Measurements from ENCODE around the gene USP6.
"Not testable (repeated sequence)": the region's sequence is repeated elsewhere in the genome, so short reads cannot be mapped to it uniquely, and the experiment has no call there.

Gene USP6

DNA sequence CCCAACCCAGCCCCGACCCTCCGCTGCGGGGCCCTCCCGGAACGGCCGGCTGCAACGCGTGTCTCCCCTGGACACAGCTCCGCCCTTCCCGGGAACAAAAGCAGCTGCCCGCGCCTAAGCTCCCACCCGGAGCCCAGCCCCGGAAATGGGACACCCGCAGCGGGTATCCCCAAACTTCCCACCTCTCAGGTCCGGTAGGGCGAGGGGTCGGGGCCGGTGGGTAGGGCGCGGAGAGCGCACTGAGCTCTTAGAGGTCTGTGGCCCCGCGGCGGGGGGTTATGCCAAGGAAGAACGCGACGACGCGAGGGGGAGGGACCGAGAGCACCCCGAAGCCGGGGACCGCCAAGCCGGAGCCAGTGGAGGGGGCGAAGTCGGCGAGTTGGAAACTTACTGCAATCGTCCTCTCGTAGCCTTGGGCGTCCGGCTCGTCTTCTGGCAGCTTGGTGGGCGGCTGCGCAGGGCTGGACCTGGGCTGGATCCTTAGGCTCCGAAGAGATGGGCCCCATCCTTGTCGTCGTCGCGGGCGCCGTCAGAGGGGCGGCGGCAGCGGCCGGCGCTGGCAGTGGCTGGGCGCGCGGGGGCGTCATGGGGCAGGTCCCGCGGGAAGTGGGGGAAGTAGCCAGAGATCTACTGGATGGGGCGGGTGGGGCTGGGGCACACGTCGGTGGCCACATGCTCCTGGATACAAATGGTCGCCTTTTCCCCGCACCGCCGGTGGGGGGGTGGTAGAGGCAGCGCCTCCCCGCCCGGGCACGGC lies 6.9 kb downstream of the USP6 start:
- peak overlapping the region; percentile 59 for H3K4me3 ChIP-seq (ENCODE audit: control insufficient read depth, low read depth, low read length)
- no peak for DNase-seq (ENCODE audit: low read depth)
- no peak for TF ChIP-seq CTCF (IDR thresholded peaks at IDR 0.05; ENCODE audit: control insufficient read depth, insufficient read depth, low read depth, low read length, missing control alignments)

DNA sequence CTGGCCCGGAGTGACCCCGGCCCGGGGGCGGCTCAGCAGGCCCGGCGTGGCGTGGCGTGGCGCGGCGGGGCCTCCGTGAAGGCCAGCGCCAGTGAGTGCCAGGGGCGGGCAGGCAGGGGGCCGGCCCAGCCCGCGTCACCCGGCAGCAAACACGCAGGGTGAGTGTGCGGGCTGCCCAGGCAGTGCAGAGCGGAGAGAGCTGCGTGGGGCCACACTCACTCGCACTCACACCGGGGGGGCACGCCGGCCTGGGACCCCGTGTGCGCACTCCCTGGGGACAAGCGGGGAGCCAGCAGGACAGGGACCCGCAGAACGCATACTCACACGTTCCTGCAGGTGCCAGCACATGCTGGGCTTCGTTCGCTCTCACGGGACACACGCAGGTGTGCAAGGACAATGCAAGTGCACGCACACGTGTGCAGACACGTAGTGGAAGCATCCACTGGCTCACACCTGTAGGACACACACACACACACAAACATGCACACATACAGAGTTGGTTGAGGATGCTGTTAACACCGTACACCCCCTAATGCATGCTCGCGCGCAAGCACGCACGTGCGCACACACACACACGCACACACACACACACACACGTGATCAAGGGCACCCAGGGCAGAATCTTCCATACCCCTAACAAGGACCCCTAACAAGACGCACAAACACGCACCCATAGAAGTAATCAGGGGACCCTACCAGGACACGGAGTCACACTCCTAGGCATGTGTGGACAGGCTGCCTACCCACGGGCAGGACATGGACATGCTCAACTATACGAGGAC lies 7.7 kb downstream of the USP6 start:
- DNase-seq (ENCODE audit: low read depth), result no peak
- TF ChIP-seq CTCF (IDR thresholded peaks at IDR 0.05; ENCODE audit: control insufficient read depth, insufficient read depth, low read depth, low read length, missing control alignments), result no peak
- no peak overlapping the region for H3K4me3 ChIP-seq (ENCODE audit: control insufficient read depth, low read depth, low read length)

DNA sequence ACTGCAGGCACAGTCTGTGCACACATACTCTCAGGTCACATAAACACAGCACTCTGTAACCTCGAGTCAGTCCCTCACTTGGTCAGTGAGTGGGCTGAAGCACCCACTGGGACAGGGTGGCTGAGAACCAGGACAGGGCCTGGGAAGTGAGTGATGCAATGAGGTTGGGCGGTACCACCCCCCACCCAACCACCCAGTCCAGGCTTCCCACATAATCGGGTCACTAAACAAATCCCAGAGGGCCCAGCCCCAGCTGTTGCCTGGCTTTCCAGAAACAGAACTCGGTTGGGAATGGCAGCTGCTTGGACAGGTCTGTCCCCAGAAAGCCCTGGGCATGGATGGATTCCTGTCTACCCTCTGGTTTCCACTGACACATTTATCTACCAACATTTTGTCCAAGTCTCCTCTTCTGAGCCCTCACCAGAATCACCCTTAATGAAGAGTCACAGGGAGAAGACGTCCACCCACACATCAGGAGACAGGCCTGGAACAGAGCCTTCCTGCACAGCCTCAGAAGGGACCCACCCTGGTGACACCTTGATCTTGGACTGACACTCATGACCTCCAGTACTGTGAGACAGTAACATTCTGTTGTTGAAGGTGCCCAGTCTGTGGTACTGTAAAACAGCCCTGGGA lies 8.4 kb downstream of the USP6 start:
- not testable (repeated sequence) for H3K4me3 ChIP-seq (ENCODE audit: control insufficient read depth, low read depth, low read length); DNase-seq (ENCODE audit: low read depth)

GRCh38 chr17:5124896-5125295 lies 9.1 kb downstream of the USP6 start:
- not testable (repeated sequence) for DNase-seq (ENCODE audit: low read depth); H3K4me3 ChIP-seq (ENCODE audit: control insufficient read depth, low read depth, low read length)

DNA sequence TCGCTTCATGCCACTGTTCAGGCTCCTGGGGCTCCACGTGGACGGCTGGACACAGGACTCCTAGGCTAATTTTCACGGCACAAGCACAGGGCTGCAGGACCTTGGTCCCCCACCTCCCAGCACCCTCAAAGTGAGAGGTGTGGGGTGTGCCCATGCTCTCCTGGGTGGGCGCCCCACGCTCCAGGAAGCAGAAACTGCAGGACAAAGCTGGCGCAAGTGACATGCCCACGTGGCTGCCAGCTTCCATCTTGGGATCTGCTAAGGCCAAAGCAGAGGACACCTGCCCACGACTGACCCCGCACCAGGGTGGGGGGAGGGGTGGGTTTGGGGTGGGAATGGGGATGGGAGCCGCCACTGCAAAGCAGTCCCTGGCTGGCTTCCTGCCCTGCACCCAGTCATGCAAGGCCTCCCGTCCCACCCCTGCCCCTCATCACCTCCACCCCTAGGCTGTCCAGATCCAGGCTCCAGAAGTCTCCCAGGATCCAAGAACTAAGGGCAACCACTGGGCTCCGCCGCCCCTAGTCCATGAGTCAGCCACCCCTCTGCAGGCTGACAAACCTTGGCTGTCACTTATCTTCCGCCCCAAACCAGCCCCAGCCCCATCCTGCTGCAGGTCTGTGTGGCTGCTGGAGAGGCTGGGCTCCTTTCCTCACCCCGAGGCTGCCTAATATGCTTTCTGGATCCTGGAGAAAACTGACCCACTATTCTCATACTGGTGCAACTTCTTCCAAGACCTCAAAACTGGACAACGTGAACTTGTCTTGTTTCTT lies 11.1 kb downstream of the USP6 start:
- TF ChIP-seq CTCF (IDR thresholded peaks at IDR 0.05; ENCODE audit: control insufficient read depth, insufficient read depth, low read depth, low read length, missing control alignments), result no peak
- H3K4me3 ChIP-seq (ENCODE audit: control insufficient read depth, low read depth, low read length), result no peak overlapping the region
- no peak for DNase-seq (ENCODE audit: low read depth)

GRCh38 chr17:5127910-5128309 lies 12.1 kb downstream of the USP6 start:
- DNase-seq (ENCODE audit: low read depth), result no peak
- TF ChIP-seq CTCF (IDR thresholded peaks at IDR 0.05; ENCODE audit: control insufficient read depth, insufficient read depth, low read depth, low read length, missing control alignments), result no peak
- no peak overlapping the region for H3K4me3 ChIP-seq (ENCODE audit: control insufficient read depth, low read depth, low read length)

- DNase-seq (ENCODE audit: low read depth), result not testable (repeated sequence)
Observed at GRCh38 chr17:5128387-5128786, 12.6 kb downstream of the USP6 start.

More at GRCh38 chr17:5128387-5128786, 12.6 kb downstream of the USP6 start:
- H3K4me3 ChIP-seq (ENCODE audit: control insufficient read depth, low read depth, low read length), result not testable (repeated sequence)

Measured in AG09309 (cell line).